Inferior parietal cortex (tissue), 1 donor: ENCODE results near the gene CSRP3.

Source experiments
- DNase-seq: peaks from one replicate; pipeline ENCODE4 v3.0.0-alpha.2; 2016; ENCODE audit errors: extremely low spot score

CSRP3 gene

GRCh38 chr11:19225581-19225980, 23.8 kb upstream of the CSRP3 start:
- DNase-seq, result no peak

DNA sequence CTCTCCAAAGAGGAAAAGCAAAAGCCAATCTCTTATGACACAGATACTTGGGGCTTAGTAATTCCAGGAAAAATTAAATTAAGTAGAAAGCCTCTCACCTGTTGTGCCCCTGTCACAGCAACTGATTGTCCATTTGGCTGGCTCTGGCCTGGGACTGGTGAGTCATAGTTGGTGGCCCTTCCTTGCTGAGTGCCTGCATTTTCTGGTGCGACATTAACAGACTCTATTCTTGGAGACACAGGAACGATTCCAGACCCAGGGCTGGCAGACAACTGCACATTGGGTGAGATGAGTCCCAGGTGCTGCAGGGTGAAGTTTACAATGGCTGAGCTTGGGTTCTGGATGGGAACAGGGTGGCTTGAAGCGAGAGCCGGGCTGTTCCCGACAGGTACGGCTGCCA, 23.3 kb upstream of the CSRP3 start:
- no peak for DNase-seq

- DNase-seq, result no peak
Observed at GRCh38 chr11:19220903-19221724, 19.3 kb upstream of the CSRP3 start.

DNA sequence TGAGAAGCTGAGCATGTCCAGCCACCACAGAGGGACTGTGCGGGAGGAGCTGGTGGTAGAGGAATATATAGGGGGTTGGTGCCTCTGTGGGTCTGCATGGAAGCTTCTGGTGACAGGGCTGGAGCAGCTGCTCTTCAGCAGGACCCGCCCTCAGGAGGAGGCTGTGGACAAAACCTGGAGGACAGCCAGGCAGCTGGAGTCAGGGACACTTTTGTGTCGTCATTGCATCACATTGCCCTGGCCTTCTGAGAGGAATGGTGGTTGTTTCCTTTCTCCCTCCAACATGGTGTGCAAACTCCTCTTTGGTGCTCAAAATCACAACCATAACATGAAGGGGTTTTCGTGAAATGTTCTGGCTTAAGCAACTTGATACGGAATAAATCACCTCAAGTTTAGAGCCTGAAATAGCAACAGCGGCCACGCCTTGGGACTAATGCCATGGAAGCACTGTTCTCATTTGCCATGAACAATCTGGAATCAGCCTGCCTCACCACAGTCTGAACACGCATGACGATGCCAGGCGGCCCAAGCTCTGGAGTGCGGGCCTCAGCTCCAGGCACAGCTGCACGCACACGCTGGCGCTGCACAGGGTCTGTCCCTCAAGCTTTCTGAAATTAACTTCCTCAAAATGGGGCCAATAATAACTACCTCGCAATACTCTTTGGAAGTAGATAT, 17.1 kb upstream of the CSRP3 start:
- no peak for DNase-seq

DNA sequence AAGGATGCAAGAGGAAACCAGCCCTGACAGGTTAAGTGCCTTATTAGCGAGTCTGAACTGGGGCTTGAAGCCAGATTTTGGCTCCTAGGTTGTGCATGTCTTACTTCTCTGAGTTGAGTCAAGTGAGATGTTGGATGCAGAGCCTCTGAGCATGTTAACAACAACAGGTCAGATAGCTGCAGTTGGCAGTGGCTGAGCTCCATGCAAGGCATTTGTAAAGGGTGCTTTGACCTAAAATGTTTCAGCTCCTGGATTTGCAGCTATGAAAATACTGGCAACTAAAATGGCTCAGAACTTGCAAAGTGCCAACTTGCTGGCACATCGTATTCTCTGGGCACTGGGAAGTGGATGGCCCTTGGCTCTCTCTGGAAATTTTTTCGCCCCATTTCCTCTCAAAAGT, 16.4 kb upstream of the CSRP3 start:
- peak; percentile 15 for DNase-seq

DNA sequence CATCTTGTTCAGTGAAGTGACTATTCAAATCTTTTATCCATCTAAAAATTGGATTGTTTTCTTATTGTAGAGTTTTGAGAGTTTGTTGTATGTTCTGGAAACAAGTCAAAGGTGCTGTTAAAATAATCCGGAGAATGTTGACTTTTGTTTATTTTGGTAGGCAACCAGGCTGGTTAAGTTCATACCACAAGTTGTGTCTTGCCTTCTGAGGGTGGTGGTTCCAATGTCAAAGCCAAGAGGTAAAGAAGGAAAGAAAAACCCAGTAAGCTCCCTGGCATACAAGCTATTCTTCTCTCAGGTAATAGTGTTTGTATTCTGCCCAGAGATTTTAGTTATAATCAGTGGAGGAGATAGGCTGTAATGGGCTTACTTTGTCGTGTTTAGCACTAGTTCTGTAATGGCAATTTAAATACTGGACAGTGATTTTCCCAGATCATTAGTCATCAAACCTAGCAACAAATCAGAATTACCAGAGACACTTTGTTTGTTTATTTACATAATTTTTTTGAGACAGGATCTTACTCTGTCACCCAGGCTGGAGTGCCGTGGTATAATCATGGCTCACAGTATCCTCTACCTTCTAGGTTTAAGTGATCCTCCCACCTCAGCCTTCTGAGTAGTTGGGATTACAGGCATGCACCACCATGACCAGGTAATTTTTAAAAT, 15.1 kb upstream of the CSRP3 start:
- no peak for DNase-seq

GRCh38 chr11:19216021-19216420, 14.2 kb upstream of the CSRP3 start:
- DNase-seq, result no peak

GRCh38 chr11:19209617-19210370, 8.0 kb upstream of the CSRP3 start:
- no peak for DNase-seq

GRCh38 chr11:19208959-19209546, 7.3 kb upstream of the CSRP3 start:
- DNase-seq, result no peak

GRCh38 chr11:19208181-19208580, 6.4 kb upstream of the CSRP3 start:
- no peak for DNase-seq

- no peak for DNase-seq
Observed at GRCh38 chr11:19204836-19205235, 3.1 kb upstream of the CSRP3 start.

GRCh38 chr11:19200410-19201201, 1.2 kb downstream of the CSRP3 start:
- DNase-seq, result no peak

DNA sequence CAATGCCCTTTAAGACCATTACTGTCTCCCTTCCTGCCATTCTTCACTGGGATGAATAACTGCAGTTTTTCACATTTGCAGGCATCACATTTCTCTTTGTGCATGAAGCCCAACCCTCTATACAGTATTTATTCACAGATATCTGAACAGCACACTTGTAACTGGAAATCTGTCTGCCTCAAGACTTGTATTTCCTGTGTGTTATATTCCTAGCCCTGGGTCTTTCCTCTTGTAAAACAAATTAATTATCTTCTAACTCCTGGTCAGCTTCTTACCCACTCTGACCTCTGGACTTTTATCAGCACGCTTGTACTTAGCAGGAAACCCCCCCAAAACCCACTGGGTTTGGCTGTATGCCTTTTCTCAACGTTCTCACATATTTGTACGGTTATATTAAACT, 2.0 kb downstream of the CSRP3 start:
- DNase-seq, result no peak

- no peak for DNase-seq
Observed at GRCh38 chr11:19199048-19199447, 2.7 kb downstream of the CSRP3 start.

GRCh38 chr11:19196432-19196831, 5.4 kb downstream of the CSRP3 start:
- no peak for DNase-seq

GRCh38 chr11:19194620-19195308, 7.0 kb downstream of the CSRP3 start:
- DNase-seq, result no peak

GRCh38 chr11:19193916-19194315, 7.9 kb downstream of the CSRP3 start:
- no peak for DNase-seq

- DNase-seq, result no peak
Observed at GRCh38 chr11:19191530-19192169, 10.1 kb downstream of the CSRP3 start.

DNA sequence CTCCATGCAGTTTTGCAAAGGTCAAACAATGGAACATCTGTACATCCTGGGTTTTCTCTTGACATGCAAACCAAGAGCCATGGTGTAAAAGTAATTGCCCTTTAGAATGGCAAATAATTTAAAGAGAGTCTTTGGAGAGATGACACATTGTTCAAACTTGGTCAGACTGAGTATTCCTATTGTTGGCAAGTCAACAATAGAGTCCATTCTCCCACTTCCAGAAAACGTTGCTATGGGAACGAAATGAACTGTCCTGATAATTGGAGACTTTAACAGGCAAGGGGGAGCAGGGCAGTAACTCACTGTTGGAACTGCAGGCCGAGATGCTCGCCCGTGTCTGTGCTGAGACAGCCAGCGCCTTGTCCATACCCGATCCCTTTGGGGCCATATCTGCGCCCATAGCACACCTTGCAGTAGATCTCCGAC, 13.9 kb downstream of the CSRP3 start:
- peak; percentile 72 for DNase-seq
